ENCODE data around the gene E2F4.
A peak's percentile ranks its signal among the peaks of the same experiment; 100 is the strongest.

The E2F4 gene

DNA sequence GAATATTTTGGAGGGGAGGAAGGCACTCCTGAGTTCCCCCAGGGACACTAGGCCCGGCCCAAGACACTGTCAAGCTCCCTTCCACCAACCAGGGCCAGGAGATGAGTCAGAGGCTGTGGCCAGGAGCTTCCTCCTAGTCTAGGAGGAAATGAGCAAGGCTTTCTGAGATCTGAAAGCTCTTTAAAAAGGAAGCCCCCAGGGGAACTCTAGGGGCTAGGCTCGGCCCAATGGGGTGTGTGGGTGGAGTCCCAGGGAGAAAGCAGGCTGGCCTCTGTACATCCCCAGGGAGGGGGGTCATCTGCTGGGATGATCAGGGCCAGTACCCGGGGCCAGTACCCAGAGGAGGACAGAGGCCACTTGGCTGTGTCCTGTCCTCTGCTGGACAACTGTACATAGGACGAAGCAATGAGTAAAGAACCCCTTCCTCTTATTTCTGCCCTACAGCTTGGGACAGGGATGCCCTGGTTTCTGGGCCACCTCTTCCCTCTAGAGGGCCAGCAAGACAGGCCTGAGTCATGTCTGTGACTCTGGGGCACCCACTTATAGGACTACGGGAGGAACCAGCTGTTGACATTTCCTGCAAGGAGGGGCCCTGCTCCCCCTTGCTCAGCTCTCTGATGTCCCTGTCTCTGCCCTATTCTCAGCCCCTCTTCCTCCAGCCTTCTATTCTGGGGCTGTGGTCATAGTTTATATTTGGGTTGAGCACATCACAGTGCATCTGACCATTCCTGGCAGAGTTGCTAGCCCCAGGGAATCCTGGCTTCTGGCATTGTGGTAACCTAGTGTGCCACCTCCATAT lies 52.6 kb downstream of the E2F4 start:
- peak overlapping the region; percentile 12 for H3K4me3 ChIP-seq (ENCODE audit: low read depth, low read length)
- TF ChIP-seq, protein P1, sequence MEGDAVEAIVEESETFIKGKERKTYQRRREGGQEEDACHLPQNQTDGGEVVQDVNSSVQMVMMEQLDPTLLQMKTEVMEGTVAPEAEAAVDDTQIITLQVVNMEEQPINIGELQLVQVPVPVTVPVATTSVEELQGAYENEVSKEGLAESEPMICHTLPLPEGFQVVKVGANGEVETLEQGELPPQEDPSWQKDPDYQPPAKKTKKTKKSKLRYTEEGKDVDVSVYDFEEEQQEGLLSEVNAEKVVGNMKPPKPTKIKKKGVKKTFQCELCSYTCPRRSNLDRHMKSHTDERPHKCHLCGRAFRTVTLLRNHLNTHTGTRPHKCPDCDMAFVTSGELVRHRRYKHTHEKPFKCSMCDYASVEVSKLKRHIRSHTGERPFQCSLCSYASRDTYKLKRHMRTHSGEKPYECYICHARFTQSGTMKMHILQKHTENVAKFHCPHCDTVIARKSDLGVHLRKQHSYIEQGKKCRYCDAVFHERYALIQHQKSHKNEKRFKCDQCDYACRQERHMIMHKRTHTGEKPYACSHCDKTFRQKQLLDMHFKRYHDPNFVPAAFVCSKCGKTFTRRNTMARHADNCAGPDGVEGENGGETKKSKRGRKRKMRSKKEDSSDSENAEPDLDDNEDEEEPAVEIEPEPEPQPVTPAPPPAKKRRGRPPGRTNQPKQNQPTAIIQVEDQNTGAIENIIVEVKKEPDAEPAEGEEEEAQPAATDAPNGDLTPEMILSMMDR (conservative IDR thresholded peaks at IDR 0.05; ENCODE audit: low read depth, low read length) = no peak
- peak; percentile 88 for DNase-seq (ENCODE audit: low read depth)

GRCh38 chr16:67245186-67245585 lies 53.2 kb downstream of the E2F4 start:
- TF ChIP-seq, protein P1 (conservative IDR thresholded peaks at IDR 0.05; ENCODE audit: low read depth, low read length) = no peak
- no peak for DNase-seq (ENCODE audit: low read depth)
- peak overlapping the region; percentile 18 for H3K4me3 ChIP-seq (ENCODE audit: low read depth, low read length)

DNA sequence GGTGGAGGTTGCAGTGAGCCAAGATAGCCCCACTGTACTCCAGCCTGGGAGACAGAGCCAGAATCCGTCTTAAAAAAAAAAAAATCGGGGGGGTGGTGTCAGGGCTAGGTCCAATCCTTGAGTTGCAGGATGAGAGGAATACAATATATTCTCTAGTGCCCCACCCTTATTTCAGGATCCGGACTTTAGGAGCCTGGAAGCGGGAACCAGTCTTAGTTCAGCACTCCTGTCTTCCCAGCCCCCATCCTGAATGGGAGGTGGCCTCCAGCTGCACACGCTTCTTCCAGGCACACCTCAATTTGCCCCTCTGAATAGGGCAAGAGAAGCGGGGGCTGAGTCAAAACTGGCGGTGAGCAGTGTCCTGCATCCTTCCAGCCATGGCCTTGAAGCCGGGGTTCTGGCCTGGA lies 53.7 kb downstream of the E2F4 start:
- H3K4me3 ChIP-seq (ENCODE audit: low read depth, low read length) = peak overlapping the region; percentile 72
- TF ChIP-seq, protein P1 (conservative IDR thresholded peaks at IDR 0.05; ENCODE audit: low read depth, low read length) = no peak
- no peak for DNase-seq (ENCODE audit: low read depth)

- H3K4me3 ChIP-seq (ENCODE audit: low read depth, low read length) = peak overlapping the region; percentile 72
- TF ChIP-seq, protein P1 (conservative IDR thresholded peaks at IDR 0.05; ENCODE audit: low read depth, low read length) = peak; percentile 60
- DNase-seq (ENCODE audit: low read depth) = peak; percentile 97
Measured at GRCh38 chr16:67246081-67246755, 54.3 kb downstream of the E2F4 start.

DNA sequence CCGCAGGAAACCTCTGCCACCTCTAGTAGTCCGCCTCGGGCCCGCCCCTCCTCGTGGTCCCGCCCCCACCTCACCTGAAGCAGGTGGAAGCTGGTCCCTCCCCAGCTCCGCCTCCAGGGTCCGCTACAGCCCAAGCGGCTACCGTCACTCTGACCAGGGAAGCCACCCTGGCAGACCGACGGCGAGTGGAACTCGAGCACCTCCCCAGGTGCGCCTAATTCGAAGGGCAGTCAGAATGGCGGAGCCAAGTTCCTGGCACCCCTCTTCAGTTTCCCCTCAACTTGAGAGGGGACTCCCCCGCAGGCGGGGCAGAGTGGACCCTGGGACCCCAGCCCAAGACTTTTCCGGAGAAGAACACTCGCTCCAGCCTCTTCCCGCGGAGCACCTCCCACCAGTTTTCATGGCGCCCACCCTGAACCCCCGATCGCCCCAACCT lies 54.8 kb downstream of the E2F4 start:
- DNase-seq (ENCODE audit: low read depth) = no peak
- peak overlapping the region; percentile 72 for H3K4me3 ChIP-seq (ENCODE audit: low read depth, low read length)
- TF ChIP-seq, protein P1 (conservative IDR thresholded peaks at IDR 0.05; ENCODE audit: low read depth, low read length) = peak; percentile 25

- TF ChIP-seq, protein P1 (conservative IDR thresholded peaks at IDR 0.05; ENCODE audit: low read depth, low read length) = no peak
- peak; percentile 97 for DNase-seq (ENCODE audit: low read depth)
- peak within 1 kb of the TSS; percentile 72 for H3K4me3 ChIP-seq (ENCODE audit: low read depth, low read length)
Measured at GRCh38 chr16:67247192-67248072, 55.5 kb downstream of the E2F4 start, which contains the start of gene FHOD1. Gene FHOD1, minus strand, starts transcription at chr16:67247481. Its CDS starts 71 bp downstream, at chr16:67247410.
